ENCODE data around the gene CYP2C9. TPM values are rescaled to one million over a fixed set of nuclear protein-coding genes. Genes with fewer than 3 reads are reported as not detected.

CYP2C9 gene
- total RNA-seq, 1 donor from 2014 or later: not detected

- no peak for DNase-seq (ENCODE audit: low spot score)
- intact Hi-C loops (cut with DNase I): no loop called here
These were observed 97.2 kb downstream of the CYP2C9 start for GRCh38 chr10:95035332-95036295.

- DNase-seq (ENCODE audit: low spot score): no peak
- intact Hi-C loops (cut with DNase I): no loop called here
These were observed 100.8 kb downstream of the CYP2C9 start for GRCh38 chr10:95039281-95039680.

Other genes starting within 250 kb of the CYP2C9 start
- not detected for gene CYP2C19, start 176.0 kb upstream of the CYP2C9 start, total RNA-seq
- not detected for gene CYP2C8, start 130.8 kb downstream of the CYP2C9 start, total RNA-seq